SH-SY5Y (cell line): ENCODE results near the gene TPPP3.

Experiments used
- GATA2 ChIP-seq: IDR thresholded peaks from 2 replicates; pipeline ENCODE4 v1.6.1; 2011; ENCODE audit warnings: mild to moderate bottlenecking, low read depth, low read length
- GATA3 ChIP-seq: IDR thresholded peaks from 2 replicates; pipeline ENCODE4 v1.6.1; 2011; ENCODE audit warnings: low read depth, mild to moderate bottlenecking, low read length, moderate library complexity

GRCh38 chr16:67387479-67388079, 5.7 kb downstream of the TPPP3 start:
- TF ChIP-seq GATA2 (no peak), GATA3 (no peak)
